ENCODE results near the gene THPO.

THPO gene

DNA sequence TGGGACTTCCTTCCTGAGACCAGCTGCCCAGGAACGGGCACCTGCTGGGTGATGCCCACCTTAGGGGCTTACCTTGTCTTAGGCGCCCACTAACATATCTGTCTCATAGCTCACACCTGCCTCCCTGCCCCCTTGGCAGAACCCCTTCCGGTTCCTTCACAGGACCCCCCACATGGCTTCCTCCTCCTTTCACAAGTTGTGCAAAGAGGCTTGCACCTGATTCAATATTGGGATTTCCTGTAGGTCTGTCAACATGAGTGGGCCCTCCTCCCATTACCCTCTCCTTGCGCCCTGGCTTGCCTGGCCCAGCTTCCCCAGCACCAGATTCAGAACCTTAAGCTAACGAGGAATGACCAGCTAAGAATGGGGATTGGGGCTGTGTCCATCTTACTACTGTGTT lies 633 bp downstream of the THPO start:
- TF ChIP-seq, protein P1, sequence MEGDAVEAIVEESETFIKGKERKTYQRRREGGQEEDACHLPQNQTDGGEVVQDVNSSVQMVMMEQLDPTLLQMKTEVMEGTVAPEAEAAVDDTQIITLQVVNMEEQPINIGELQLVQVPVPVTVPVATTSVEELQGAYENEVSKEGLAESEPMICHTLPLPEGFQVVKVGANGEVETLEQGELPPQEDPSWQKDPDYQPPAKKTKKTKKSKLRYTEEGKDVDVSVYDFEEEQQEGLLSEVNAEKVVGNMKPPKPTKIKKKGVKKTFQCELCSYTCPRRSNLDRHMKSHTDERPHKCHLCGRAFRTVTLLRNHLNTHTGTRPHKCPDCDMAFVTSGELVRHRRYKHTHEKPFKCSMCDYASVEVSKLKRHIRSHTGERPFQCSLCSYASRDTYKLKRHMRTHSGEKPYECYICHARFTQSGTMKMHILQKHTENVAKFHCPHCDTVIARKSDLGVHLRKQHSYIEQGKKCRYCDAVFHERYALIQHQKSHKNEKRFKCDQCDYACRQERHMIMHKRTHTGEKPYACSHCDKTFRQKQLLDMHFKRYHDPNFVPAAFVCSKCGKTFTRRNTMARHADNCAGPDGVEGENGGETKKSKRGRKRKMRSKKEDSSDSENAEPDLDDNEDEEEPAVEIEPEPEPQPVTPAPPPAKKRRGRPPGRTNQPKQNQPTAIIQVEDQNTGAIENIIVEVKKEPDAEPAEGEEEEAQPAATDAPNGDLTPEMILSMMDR (IDR thresholded peaks at IDR 0.05; ENCODE audit: borderline replicate concordance, control extremely low read depth, extremely low read depth, insufficient read depth, missing control alignments), result no peak
- in situ Hi-C loops (cut with MboI; ENCODE audit: low sequenced_read_pairs, unreplicated experiment), result no loop called here
- DNase-seq (ENCODE audit: low spot score), result no peak

DNA sequence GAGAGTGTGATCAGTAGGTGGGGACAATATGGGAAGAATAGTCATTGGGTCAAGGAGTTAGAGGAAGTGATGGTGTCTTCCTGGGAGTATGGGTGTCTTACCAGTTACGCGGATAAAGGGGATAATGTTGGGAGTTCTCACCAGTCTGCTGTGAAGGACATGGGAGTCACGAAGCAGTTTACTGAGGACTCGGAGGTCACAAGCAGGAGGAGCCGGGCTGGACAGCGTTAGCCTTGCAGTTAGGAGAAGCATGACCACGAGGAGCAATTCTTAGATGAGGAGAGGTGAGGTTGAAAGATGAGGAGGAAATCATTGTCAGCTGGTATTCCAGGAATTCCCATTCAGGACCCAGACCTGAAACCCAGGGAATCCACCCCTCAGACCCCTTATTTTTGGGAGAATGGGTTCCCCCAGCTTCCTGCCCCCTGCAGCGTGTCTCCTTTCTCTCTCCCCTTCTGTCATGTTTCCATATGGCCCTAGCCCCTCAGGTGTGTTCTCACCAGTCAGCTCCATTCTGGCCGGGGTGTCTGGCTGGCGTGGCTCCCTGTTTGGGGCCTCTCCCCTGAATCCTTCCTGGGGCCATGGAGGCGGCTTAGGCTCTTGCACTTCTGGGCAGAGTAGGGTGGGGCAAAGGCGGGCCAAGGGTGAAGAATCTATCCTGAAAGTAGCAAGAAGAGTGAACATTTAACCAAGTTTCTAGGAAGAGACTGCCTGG lies 2.1 kb downstream of the THPO start:
- in situ Hi-C loops (cut with MboI; ENCODE audit: low sequenced_read_pairs, unreplicated experiment), result no loop called here
- TF ChIP-seq, protein P1 (IDR thresholded peaks at IDR 0.05; ENCODE audit: borderline replicate concordance, control extremely low read depth, extremely low read depth, insufficient read depth, missing control alignments), result no peak
- no peak for DNase-seq (ENCODE audit: low spot score)

DNA sequence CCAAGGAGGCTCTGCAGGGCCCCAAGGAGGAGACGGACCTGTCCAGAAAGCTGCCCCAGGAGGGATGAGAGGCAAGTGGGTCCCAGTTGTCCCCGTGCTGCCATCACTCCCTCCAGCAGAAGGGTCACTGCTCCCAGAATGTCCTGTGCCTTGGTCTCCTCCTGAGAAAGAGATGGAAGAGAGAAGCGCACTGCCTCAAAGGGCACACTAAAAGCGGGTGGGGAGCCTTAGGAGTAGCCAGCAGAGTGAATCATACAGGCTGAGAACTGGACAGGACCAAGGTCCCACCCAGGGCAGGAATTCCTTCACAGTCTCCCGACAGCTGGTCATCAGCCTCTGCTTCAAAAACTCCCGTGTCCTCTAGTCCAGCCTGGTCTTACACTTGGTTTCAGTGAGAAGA lies 4.6 kb downstream of the THPO start:
- DNase-seq (ENCODE audit: low spot score), result no peak

DNA sequence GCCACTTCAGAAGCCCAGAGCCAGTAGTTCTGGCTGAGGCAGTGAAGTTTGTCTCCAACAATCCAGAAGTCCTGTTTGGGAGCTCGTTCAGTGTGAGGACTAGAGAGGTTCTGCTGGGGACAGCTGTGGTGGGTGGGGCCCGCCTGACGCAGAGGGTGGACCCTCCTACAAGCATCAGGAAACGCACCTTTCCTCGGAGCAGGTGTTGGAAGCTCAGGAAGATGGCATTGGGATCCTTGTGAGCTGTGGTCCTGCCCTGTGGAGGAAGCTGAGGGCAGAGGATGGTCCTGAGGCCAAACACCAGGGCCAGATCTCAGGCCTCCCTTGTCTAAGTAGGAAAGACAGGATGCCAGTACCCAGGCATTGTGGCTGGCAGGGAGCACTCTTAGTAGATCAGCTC lies 5.1 kb downstream of the THPO start:
- in situ Hi-C loops (cut with MboI; ENCODE audit: low sequenced_read_pairs, unreplicated experiment), result no loop called here
- TF ChIP-seq, protein P1 (IDR thresholded peaks at IDR 0.05; ENCODE audit: borderline replicate concordance, control extremely low read depth, extremely low read depth, insufficient read depth, missing control alignments), result no peak
- no peak for DNase-seq (ENCODE audit: low spot score)

More for the DNA sequence above, 4.6 kb downstream of the THPO start:
- in situ Hi-C loops (cut with MboI; ENCODE audit: low sequenced_read_pairs, unreplicated experiment), result no loop called here
- TF ChIP-seq, protein P1 (IDR thresholded peaks at IDR 0.05; ENCODE audit: borderline replicate concordance, control extremely low read depth, extremely low read depth, insufficient read depth, missing control alignments), result no peak

DNA sequence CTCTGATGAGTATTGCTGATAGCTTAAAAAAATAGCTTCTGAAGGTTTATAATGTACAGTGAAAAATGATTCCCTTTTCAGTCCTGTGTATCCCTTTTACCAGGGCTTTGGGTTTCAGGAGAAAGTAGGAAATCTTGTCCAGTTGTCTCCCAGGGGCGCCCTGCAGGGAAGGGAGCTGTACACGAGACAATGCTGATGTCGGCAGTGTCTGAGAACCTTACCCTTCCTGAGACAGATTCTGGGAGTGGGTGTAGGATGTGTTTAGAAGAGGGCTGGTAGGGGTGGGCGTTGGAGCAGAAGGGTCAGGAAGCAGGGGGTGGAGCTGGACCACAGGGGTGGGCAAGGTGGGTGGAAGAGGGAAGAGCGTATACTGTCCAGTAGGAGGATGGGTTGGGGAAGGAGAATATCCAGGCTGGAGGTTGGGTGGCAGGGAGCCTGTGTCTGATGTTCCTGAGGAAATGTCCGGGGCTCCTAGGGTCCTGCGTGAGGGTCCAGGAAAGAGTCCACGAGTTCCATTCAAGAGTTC lies 5.6 kb downstream of the THPO start:
- in situ Hi-C loops (cut with MboI; ENCODE audit: low sequenced_read_pairs, unreplicated experiment), result no loop called here
- TF ChIP-seq, protein P1 (IDR thresholded peaks at IDR 0.05; ENCODE audit: borderline replicate concordance, control extremely low read depth, extremely low read depth, insufficient read depth, missing control alignments), result no peak
- no peak for DNase-seq (ENCODE audit: low spot score)

DNA sequence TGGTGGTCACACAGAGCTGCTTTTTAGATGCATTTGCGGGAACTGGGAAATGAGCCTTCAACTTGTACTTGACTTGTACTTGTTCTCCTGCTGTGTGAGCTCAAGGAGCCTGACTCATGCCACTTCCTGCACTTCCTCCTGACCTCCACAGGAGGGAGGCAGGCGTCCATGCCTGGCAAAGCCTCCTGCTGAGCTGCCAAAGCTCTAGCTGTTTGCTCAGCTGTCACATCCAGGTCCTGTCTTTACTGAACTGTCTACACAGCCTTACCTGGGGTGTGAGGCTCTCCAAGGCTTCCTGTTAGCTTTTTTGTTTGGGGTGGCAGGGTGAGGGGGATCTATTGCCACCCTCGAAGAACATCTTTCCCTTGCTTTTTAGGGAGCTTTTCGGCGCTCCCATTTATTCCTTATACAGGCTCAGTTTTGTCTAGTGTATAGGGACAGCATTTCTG lies 6.4 kb downstream of the THPO start:
- in situ Hi-C loops (cut with MboI; ENCODE audit: low sequenced_read_pairs, unreplicated experiment), result no loop called here
- DNase-seq (ENCODE audit: low spot score), result peak; percentile 83
- TF ChIP-seq, protein P1 (IDR thresholded peaks at IDR 0.05; ENCODE audit: borderline replicate concordance, control extremely low read depth, extremely low read depth, insufficient read depth, missing control alignments), result peak; percentile 69
